Left lung (tissue), 10 donors: ENCODE results near the gene ADAMTS15. TPM values are rescaled to one million over a fixed set of nuclear protein-coding genes. Genes with fewer than 3 reads are reported as not detected.

Source experiments
- ATAC-seq: fragments of 200-7000 bp; cut with Tn5 transposase; one replicate; pipeline ENCODE4 v1.9.1; 2020; ENCODE audit warnings: moderate library complexity
- DNase-seq, 4 donors: peaks; one replicate each; pipeline ENCODE4 v3.0.0-alpha.2; 2013 to 2020
- H3K27ac ChIP-seq, 2 donors: fragments of 200-600 bp; sonication (generic) in 1 of 2; one replicate each; pipeline versions ENCODE4 v1.5.0 to v1.8.0; 2020 to 2021
- H3K27me3 ChIP-seq, 2 donors: fragments of 200-600 bp; sonication (generic) in 1 of 2; one replicate each; pipeline versions ENCODE4 v1.5.0 to v1.8.0; 2020 to 2021
- H3K36me3 ChIP-seq, 2 donors: fragments of 200-600 bp; sonication (generic) in 1 of 2; one replicate each; pipeline versions ENCODE4 v1.5.0 to v1.8.0; 2020 to 2021
- H3K4me1 ChIP-seq, 2 donors: fragments of 200-600 bp; one replicate each; pipeline ENCODE4 v1.8.0; 2021
- H3K4me3 ChIP-seq, 2 donors: fragments of 200-600 bp; sonication (generic) in 1 of 2; one replicate each; pipeline versions ENCODE4 v1.5.0 to v1.8.0; 2020 to 2021; ENCODE audit warnings: mild to moderate bottlenecking in 1 of 2
- H3K9me3 ChIP-seq, 2 donors: fragments of 200-600 bp; sonication (generic) in 1 of 2; one replicate each; pipeline versions ENCODE4 v1.5.0 to v1.8.0; 2020 to 2021
- CTCF ChIP-seq, 2 donors: fragments of 200-600 bp; sonication (generic) in 1 of 2; IDR thresholded peaks; one replicate each; pipeline versions ENCODE4 v1.5.0 to v1.8.0; 2021; ENCODE audit warnings: antibody characterized with exemption in 2 of 2
- intact Hi-C, 2 donors: fragments of 100-400 bp; cut with DNase I; formaldehyde crosslinking; loops; one replicate each; pipeline versions ENCODE4 v1.11.2 to v1.14.2; 2022
- polyA plus RNA-seq, 6 donors: library from polyadenylated mRNA; unstranded; fragments of 120-200 nt; gene quantifications; one replicate each; pipeline ENCODE4 v1.2.1, GENCODE V29; 2013; ENCODE audit not compliant: insufficient read length in 6 of 6
- total RNA-seq, 2 donors: library from RNA; stranded (reverse); fragmentation: NEBNext Ultra II Directional; extraction: Animal tissue kit (Norgen Biotek cat#: 25700); gene quantifications; one replicate each; pipeline ENCODE4 v1.2.1, GENCODE V29; 2021
- donor health status: DM: no; HTN: yes; CAD: no.
- donor health status: DM: no; HTN: no; CAD: no.

Gene ADAMTS15
- total and polyA plus RNA-seq, 8 donors, result 11.8 to 49.6 (median 40.0) TPM

DNA sequence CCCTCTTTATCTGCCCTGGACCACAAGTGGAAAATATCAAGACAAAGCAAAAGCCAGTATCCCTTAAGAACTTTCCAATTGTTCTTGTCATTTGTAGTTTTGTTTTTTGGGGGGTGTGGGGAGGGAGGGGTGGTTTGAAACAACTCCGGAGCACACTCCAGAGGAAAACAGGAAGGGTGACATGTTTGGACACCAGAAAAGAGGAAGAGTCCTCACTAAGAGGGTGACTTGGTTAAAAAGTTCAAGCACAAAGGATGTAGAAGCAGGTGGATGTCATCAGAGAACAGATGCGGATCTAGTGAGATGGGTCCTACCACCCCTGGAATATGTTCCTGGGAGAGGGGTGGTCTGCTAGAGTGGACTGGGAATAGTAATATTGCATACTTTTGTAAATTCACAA, 45.9 kb upstream of the ADAMTS15 start:
- no peaks in the 10 kb centered on the region for H3K9me3 ChIP-seq
- H3K36me3 ChIP-seq, result no peaks in the 10 kb centered on the region
- no peak overlapping the region for H3K27ac ChIP-seq
- no peak for ATAC-seq
- intact Hi-C loops, result no loop called here
- no peak for TF ChIP-seq CTCF (IDR thresholded peaks at IDR 0.05)
- DNase-seq, result no peak
- peaks cover 0 to 9% of the 10 kb centered on the region in 2 donors for H3K27me3 ChIP-seq
- peaks cover 6 to 19% of the 10 kb centered on the region in 2 donors for H3K4me1 ChIP-seq
- H3K4me3 ChIP-seq, result no peak overlapping the region

DNA sequence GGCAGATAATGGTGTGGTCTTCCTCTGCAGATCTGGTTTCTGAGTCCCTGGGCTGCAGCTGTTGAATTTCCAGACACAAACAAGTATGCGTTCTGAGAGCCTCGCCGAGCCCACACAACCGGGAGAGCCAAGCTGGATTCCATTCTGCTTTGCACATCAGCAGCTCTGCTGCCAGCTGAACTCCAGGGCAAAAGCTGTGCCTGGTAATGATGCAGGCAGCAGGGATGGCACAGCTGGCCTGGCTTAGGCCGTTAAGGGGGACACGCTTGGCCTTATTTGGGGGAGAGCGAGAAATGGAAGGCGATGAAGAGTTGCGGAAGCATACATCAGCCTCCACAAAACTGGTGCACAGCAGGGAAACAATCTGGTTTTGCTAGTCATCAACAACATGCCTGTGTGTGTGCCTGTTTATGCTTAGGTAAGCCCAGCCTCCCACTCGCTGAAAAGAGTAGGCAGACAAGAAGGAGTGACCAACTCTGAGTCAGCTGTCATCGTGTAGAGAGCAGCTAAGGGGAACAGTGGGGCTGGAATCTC, 45.1 kb upstream of the ADAMTS15 start:
- Histone ChIP-seq H3K27ac (peak overlapping the region in 1 of 2 donors; percentile 39), H3K36me3 (no peaks in the 10 kb centered on the region), H3K9me3 (no peaks in the 10 kb centered on the region), H3K4me3 (no peak overlapping the region), H3K4me1 (peaks cover 6 to 19% of the 10 kb centered on the region in 2 donors), H3K27me3 (peaks cover 0 to 9% of the 10 kb centered on the region in 2 donors)
- peak; percentile 62 for ATAC-seq
- intact Hi-C loops, result no loop called here
- peak in 2 of 4 donors; percentile 38 to 59 for DNase-seq
- TF ChIP-seq CTCF (IDR thresholded peaks at IDR 0.05), result no peak

DNA sequence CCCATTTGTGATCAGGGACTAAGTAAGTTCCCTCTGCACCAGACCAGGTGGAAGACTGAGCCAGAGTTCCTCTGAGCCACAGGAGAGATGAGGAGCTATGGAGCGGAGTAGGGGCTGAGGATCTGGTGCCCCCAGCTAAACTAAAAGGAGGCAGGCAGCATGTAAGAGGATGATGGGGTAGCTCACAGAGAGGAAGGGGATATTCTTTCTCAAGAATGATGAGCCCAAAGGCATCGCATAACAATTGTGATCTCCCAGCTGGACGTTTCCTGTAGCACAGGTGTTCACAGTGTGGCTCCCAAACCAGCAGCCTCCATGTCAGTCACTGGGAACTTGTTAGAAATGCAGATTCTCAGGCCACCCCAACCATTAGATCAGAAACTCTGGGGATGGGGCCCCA, 44.5 kb upstream of the ADAMTS15 start:
- no peak for TF ChIP-seq CTCF (IDR thresholded peaks at IDR 0.05)
- DNase-seq, result no peak

DNA sequence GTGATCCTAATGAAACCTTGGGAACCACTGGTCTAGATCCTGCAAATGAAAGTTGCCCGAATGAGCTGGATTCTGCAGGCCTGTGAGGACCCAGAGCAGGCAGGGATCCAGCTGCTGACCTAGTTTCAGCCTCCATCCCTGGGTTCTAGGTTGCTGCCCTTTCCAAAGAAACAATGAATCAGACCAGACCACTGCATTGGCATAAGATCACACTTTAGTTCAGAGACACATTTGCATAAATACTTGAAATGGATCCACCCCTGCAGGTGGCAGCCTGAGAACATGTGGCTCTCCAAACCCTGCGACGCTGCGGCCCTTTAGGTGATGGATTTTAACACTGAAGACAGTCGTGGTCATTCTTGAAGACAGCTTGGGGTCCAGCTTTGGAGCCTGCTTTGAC, 43.7 kb upstream of the ADAMTS15 start:
- intact Hi-C loops, result no loop called here
- Histone ChIP-seq H3K27ac (no peak overlapping the region), H3K4me1 (peaks cover 6 to 19% of the 10 kb centered on the region in 2 donors), H3K27me3 (peaks cover 0 to 15% of the 10 kb centered on the region in 2 donors), H3K36me3 (no peaks in the 10 kb centered on the region), H3K4me3 (no peak overlapping the region), H3K9me3 (no peaks in the 10 kb centered on the region)
- TF ChIP-seq CTCF (IDR thresholded peaks at IDR 0.05), result no peak
- ATAC-seq (no peak), DNase-seq (no peak)

More for the DNA sequence above, 44.5 kb upstream of the ADAMTS15 start:
- Histone ChIP-seq H3K4me3 (no peak overlapping the region), H3K4me1 (peaks cover 6 to 19% of the 10 kb centered on the region in 2 donors), H3K36me3 (no peaks in the 10 kb centered on the region), H3K27ac (no peak overlapping the region), H3K27me3 (peaks cover 0 to 15% of the 10 kb centered on the region in 2 donors), H3K9me3 (no peaks in the 10 kb centered on the region)
- ATAC-seq, result no peak
- intact Hi-C loops, result no loop called here

DNA sequence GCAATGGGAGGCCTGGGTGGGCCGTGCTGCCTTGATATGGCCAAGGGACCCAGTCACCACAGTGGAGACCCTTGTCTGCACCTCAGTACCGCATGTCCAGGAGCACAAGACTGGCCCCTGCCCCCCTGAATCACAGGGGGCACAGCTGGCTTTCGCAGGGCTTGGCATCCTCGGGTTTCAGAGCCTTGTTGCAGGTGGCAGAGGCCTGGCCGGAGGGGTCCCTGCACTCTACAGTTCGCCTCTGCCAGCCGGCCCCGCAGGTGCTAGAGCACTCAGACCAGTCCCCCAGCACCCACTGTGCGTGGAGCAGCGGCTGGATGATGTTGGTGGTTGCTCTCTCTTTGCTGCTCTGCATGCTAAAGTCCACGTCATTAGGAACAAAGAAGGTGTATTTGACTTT, 43.0 kb upstream of the ADAMTS15 start:
- Histone ChIP-seq H3K4me3 (no peak overlapping the region), H3K9me3 (no peaks in the 10 kb centered on the region), H3K27me3 (peaks cover 0 to 15% of the 10 kb centered on the region in 2 donors), H3K27ac (no peak overlapping the region), H3K36me3 (no peaks in the 10 kb centered on the region), H3K4me1 (peaks cover 4 to 15% of the 10 kb centered on the region in 2 donors)
- ATAC-seq, result no peak
- intact Hi-C loops, result no loop called here
- no peak for DNase-seq
- TF ChIP-seq CTCF (IDR thresholded peaks at IDR 0.05), result no peak
